GM12878 (cell line): ENCODE results near the gene ARHGAP27. TPM values are rescaled to one million over a fixed set of nuclear protein-coding genes. Genes with fewer than 3 reads are reported as not detected.

Experiments
- ATAC-seq: fragments of 200-7000 bp; cut with Tn5 transposase; 3 replicates; pipeline ENCODE4 v1.9.1; 2020; ENCODE audit warnings: mild to moderate bottlenecking, moderate library complexity
- BruUV-seq: library from RNA; stranded (reverse); fragments of 400-500 nt; replicated peaks from 2 replicates; lab custom pipeline; 2021; lab: Mats Ljungman, UMichigan
- CTCF ChIA-PET: fragments of 300-600 bp; sonication (Branson Sonifier 250); formaldehyde crosslinking; extraction: SDS; loops from one replicate; lab custom pipeline; 2021; ENCODE audit warnings: inconsistent platforms; lab: Yijun Ruan, JAX
- POLR2A ChIA-PET: fragments of 350-600 bp; formaldehyde crosslinking; extraction: SDS; loops from one replicate; lab custom pipeline; 2021; ENCODE audit warnings: inconsistent platforms; lab: Charles Lee
- RAD21 ChIA-PET: fragments of 300-600 bp; sonication (Branson Sonifier 250); formaldehyde crosslinking; loops from one replicate; lab custom pipeline; 2023; ENCODE audit warnings: antibody characterized with exemption; ENCODE audit not compliant: unreplicated experiment; lab: Charles Lee
- SMC1A ChIA-PET: fragments of 300-600 bp; sonication (Branson Sonifier 250); formaldehyde crosslinking; loops from one replicate; lab custom pipeline; 2023; ENCODE audit not compliant: unreplicated experiment, uncharacterized antibody; lab: Charles Lee
- DNase-seq: peaks from one replicate; pipeline ENCODE4 v3.0.0-alpha.2; 2011; ENCODE audit warnings: low read depth, low spot score
- FAIRE-seq: peaks from 3 replicates; lab custom pipeline; 2011; peaks lifted over from hg19 to GRCh38; lab: Jason Lieb, UNC
- H2AFZ ChIP-seq: 2 replicates; pipeline ENCODE4 v1.6.0; 2011; ENCODE audit warnings: low read depth, low read length, control low read depth; ENCODE audit not compliant: control insufficient read depth
- H3K27ac ChIP-seq: 2 replicates; pipeline ENCODE4 v1.5.1; 2011; ENCODE audit warnings: control low read depth; ENCODE audit not compliant: control insufficient read depth, insufficient read depth
- H3K27me3 ChIP-seq, 2 experiments: replicated peaks in 1 of 2; 2 replicates each; pipeline versions ENCODE4 v1.6.0 to v1.6.1; 2011; ENCODE audit warnings: low read length in 1 of 2; ENCODE audit not compliant: control insufficient read depth in 2 of 2, insufficient read depth in 2 of 2
- H3K36me3 ChIP-seq, 2 experiments: 2 replicates each; pipeline ENCODE4 v1.5.1; 2011; ENCODE audit warnings: low read length in 1 of 2; ENCODE audit not compliant: control insufficient read depth in 2 of 2, insufficient read depth in 2 of 2
- H3K4me1 ChIP-seq: 2 replicates; pipeline ENCODE4 v1.6.1; 2011; ENCODE audit warnings: mild to moderate bottlenecking, low read length, moderate library complexity, mixed read lengths; ENCODE audit not compliant: control insufficient read depth, insufficient read depth
- H3K4me2 ChIP-seq: 2 replicates; pipeline ENCODE4 v1.6.0; 2011; ENCODE audit warnings: control low read depth; ENCODE audit not compliant: control insufficient read depth, insufficient read depth
- H3K4me3 ChIP-seq: fragments of 200-600 bp; sonication (generic); 2 replicates; pipeline ENCODE4 v1.5.1; 2016
- H3K79me2 ChIP-seq: 2 replicates; pipeline ENCODE4 v1.6.0; 2011; ENCODE audit warnings: low read length; ENCODE audit not compliant: control insufficient read depth, insufficient read depth
- H3K9ac ChIP-seq: 2 replicates; pipeline ENCODE4 v1.8.0; 2011; ENCODE audit warnings: low read length, control low read depth, mixed read lengths; ENCODE audit not compliant: control insufficient read depth, insufficient read depth
- H3K9me3 ChIP-seq: replicated peaks from 3 replicates; pipeline ENCODE4 v1.5.1; 2011; ENCODE audit warnings: mild to moderate bottlenecking, low read length; ENCODE audit not compliant: control insufficient read depth, insufficient read depth
- H4K20me1 ChIP-seq: 2 replicates; pipeline ENCODE4 v1.6.0; 2011; ENCODE audit not compliant: control insufficient read depth, insufficient read depth
- BACH1 ChIP-seq: fragments of 450-650 bp; IDR thresholded peaks from 2 replicates; pipeline ENCODE4 v1.6.1; 2017; ENCODE audit warnings: mild to moderate bottlenecking, borderline replicate concordance
- CBX5 ChIP-seq: sonication (generic); IDR thresholded peaks from 2 replicates; pipeline ENCODE4 v1.6.1; 2016; ENCODE audit warnings: low read depth, moderate library complexity, mild to moderate bottlenecking, inconsistent platforms
- KLF5 ChIP-seq: fragments of 450-650 bp; IDR thresholded peaks from 2 replicates; pipeline ENCODE4 v1.6.1; 2014; ENCODE audit warnings: mild to moderate bottlenecking; ENCODE audit not compliant: partially characterized antibody
- LARP7 ChIP-seq: fragments of 450-650 bp; IDR thresholded peaks from 2 replicates; pipeline ENCODE4 v1.6.1; 2017; ENCODE audit warnings: mild to moderate bottlenecking
- NR2C2 ChIP-seq: IDR thresholded peaks from 2 replicates; pipeline ENCODE4 v1.6.1; 2011; ENCODE audit warnings: borderline replicate concordance, low read depth; ENCODE audit not compliant: control insufficient read depth, insufficient read length
- SREBF1 ChIP-seq: IDR thresholded peaks from 2 replicates; pipeline ENCODE4 v1.6.1; 2012; ENCODE audit warnings: mild to moderate bottlenecking, low read length
- TAF1 ChIP-seq: IDR thresholded peaks from 2 replicates; pipeline ENCODE4 v1.6.1; 2011; ENCODE audit warnings: mild to moderate bottlenecking, low read depth, low read length, borderline replicate concordance
- TARDBP ChIP-seq: IDR thresholded peaks from 2 replicates; pipeline ENCODE4 v1.6.1; 2016; ENCODE audit warnings: borderline replicate concordance
- WGBS: methylation state at CpG from one replicate; pipeline ENCODE4 v1.1.6; 2016; ENCODE audit warnings: low lambda C conversion rate; ENCODE audit not compliant: insufficient replicate concordance, insufficient coverage; ENCODE audit errors: missing lambda C conversion rate; 5-methylcytosine and 5-hydroxymethylcytosine counted together
- in situ Hi-C: fragments of 300-500 bp; cut with MboI; formaldehyde crosslinking; loops from 9 replicates; pipeline ENCODE4 v1.14.3; 2018; ENCODE audit warnings: mixed read lengths
- intact Hi-C: fragments of 100-400 bp; cut with micrococcal nuclease; formaldehyde crosslinking; loops from one replicate; pipeline ENCODE4 v1.14.2; 2022; ENCODE audit not compliant: unreplicated experiment
- polyA plus RNA-seq, 11 experiments: library from polyadenylated mRNA; depleted of rRNA in 4 of 11; unstranded in 6 of 11; stranded (reverse) in 5 of 11; fragments of >200 nt; fragmentation: Nextera tagmentation in 4 of 11; fragmentation: Illumina TruSeq in 1 of 11; extraction: Ambion mirVana in 4 of 11; extraction: Trizol in 1 of 11; gene quantifications; 1 replicate in 1 of 11; 2 replicates in 10 of 11; pipeline versions ENCODE4 v1.2.1 to v1.2.3, GENCODE V29; 2011 to 2016; ENCODE audit warnings: inconsistent platforms in 2 of 11, missing spikeins in 2 of 11, low read depth in 1 of 11
- total RNA-seq, 4 experiments: library from RNA; depleted of rRNA in 3 of 4; stranded (reverse); fragments of >200 nt in 3 of 4; fragmentation: Illumina TruSeq in 1 of 4; extraction: Trizol in 1 of 4; gene quantifications; 2 replicates each; pipeline versions ENCODE4 v1.2.1 to v1.2.3, GENCODE V29; 2013 to 2021
- TF ChIP-seq, protein P1 (sequence below): IDR thresholded peaks from 2 replicates; pipeline ENCODE4 v1.6.1; 2012; ENCODE audit warnings: low read depth, low read length, improper control_type of control experiment
- TF ChIP-seq, protein P2 (sequence below): fragments of 450-650 bp; formaldehyde crosslinking; IDR thresholded peaks from 2 replicates; pipeline ENCODE4 v1.4.0; 2020; ENCODE audit warnings: mild to moderate bottlenecking, moderate library complexity
- TF ChIP-seq, protein P3 (sequence below): fragments of 450-650 bp; IDR thresholded peaks from 2 replicates; pipeline ENCODE4 v1.6.1; 2016; ENCODE audit warnings: mild to moderate bottlenecking

Gene ARHGAP27
- total and polyA plus RNA-seq, 10 of the 15 experiments (the other 5 are each of a cell fraction or from before 2014, with no cell fraction given), result 0.64 to 45.7 (median 17.7) TPM

DNA sequence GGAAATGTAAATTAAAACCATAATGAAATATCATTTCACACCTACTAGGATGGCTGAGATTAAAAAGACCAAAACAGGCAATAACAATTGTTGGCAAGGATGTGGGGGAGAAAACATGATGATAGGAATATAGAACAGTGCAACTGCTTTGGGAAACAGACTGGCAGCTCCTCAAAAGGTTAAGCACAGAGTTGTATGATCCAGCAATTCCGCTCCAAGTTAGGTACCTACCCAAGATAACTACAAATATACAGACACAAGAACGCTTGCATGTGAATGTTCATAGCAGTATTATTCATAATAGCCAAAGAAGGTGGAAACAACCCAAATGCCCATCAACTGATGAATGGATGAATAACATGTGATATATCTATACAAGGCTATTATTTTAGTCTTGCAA lies 80.8 kb downstream of the ARHGAP27 start:
- TF ChIP-seq BACH1 (no peak), CBX5 (0 out of 2 replicates have a peak, but pooled peaks have one; percentile 56), KLF5 (peak; percentile 49)
- TF ChIP-seq, all 136 proteins: peak for 2
- CTCF ChIA-PET, result interaction anchor here (0.6 kb wide), 1 partner anchor 118 kb away, joined by 3 read pairs; no protein-coding TSS in a partner anchor
- H3K36me3 ChIP-seq, result no peaks in the 10 kb centered on the region
- no peaks in the 10 kb centered on the region for H4K20me1 ChIP-seq
- H3K4me3 ChIP-seq, result no peak overlapping the region
- BruUV-seq, result no TSS peak
- SMC1A ChIA-PET, result interaction anchor here (2.6 kb wide), 1 partner anchor 22 kb away, joined by 8 read pairs; no protein-coding TSS in a partner anchor
- no peak for DNase-seq
- intact Hi-C loops (no loop called here), in situ Hi-C loops (no loop called here)
- peaks cover 15% of the 10 kb centered on the region for H3K4me1 ChIP-seq
- FAIRE-seq, result no peak
- POLR2A ChIA-PET, result interaction anchor here (0.8 to 0.9 kb wide), 2 partner anchors 22 to 40 kb away, joined by 4 to 5 read pairs; no protein-coding TSS in a partner anchor
- peaks cover 5% of the 10 kb centered on the region for H3K9me3 ChIP-seq
- 100% methylated on average over 2 of the region's 2 CpGs for WGBS
- H3K27ac ChIP-seq, result no peak overlapping the region
- no peak overlapping the region for H3K9ac ChIP-seq
- H3K79me2 ChIP-seq, result no peaks in the 10 kb centered on the region
- no peak overlapping the region for H3K4me2 ChIP-seq
- RAD21 ChIA-PET, result no interaction called here
- ATAC-seq, result no peak
- H3K27me3 ChIP-seq, result no peaks in the 10 kb centered on the region
- H2AFZ ChIP-seq, result no peak overlapping the region

DNA sequence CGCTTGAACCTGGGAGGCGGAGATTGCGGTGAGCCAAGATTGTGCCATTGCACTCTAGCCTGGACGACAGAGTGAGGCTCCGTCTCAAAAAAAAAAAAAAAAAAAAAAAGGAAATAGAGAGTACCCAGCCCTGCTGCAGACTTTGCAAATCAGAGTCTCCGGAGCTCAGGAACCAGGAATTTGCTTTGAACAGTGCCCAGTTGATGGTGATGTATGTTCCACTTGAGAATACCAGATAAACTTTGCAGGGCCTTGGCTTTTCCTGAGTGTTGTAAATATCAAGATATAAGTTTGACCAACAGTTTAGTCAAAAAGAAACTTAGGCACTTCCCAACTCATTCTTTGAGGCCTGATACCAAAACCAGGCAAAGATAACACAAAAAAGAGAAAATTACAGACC lies 85.2 kb downstream of the ARHGAP27 start:
- Histone ChIP-seq H3K4me2 (no peak overlapping the region), H3K9ac (no peak overlapping the region), H3K27me3 (no peaks in the 10 kb centered on the region), H3K4me3 (no peak overlapping the region), H3K79me2 (no peaks in the 10 kb centered on the region), H2AFZ (no peak overlapping the region), H4K20me1 (no peaks in the 10 kb centered on the region), H3K36me3 (no peaks in the 10 kb centered on the region), H3K27ac (no peak overlapping the region), H3K4me1 (peaks cover 3% of the 10 kb centered on the region; the same call in 1 of the 2 replicates), H3K9me3 (peaks cover 5% of the 10 kb centered on the region)
- ATAC-seq, result no peak
- intact Hi-C loops, result no loop called here
- DNase-seq, result no peak
- ChIA-PET POLR2A (interaction anchor here (0.6 to 1.0 kb wide), 2 partner anchors 9 to 117 kb away, joined by 6 to 7 read pairs; no protein-coding TSS in a partner anchor), CTCF (no interaction called here), SMC1A (interaction anchor here (2.7 kb wide), 1 partner anchor 13 kb away, joined by 15 read pairs; no protein-coding TSS in a partner anchor), RAD21 (interaction anchor here (1.1 kb wide), 1 partner anchor 47 kb away, joined by 4 read pairs; no protein-coding TSS in a partner anchor)
- BruUV-seq, result no TSS peak
- in situ Hi-C loops, result no loop called here
- WGBS, result 98% methylated on average over 4 of the region's 6 CpGs
- FAIRE-seq, result no peak
- TF ChIP-seq SREBF1 (no peak), TAF1 (no peak), CBX5 (no peak), LARP7 (no peak), TARDBP (no peak), NR2C2 (no peak)
- TF ChIP-seq, protein P1, sequence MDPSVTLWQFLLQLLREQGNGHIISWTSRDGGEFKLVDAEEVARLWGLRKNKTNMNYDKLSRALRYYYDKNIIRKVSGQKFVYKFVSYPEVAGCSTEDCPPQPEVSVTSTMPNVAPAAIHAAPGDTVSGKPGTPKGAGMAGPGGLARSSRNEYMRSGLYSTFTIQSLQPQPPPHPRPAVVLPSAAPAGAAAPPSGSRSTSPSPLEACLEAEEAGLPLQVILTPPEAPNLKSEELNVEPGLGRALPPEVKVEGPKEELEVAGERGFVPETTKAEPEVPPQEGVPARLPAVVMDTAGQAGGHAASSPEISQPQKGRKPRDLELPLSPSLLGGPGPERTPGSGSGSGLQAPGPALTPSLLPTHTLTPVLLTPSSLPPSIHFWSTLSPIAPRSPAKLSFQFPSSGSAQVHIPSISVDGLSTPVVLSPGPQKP, result no peak
- TF ChIP-seq, protein P2, sequence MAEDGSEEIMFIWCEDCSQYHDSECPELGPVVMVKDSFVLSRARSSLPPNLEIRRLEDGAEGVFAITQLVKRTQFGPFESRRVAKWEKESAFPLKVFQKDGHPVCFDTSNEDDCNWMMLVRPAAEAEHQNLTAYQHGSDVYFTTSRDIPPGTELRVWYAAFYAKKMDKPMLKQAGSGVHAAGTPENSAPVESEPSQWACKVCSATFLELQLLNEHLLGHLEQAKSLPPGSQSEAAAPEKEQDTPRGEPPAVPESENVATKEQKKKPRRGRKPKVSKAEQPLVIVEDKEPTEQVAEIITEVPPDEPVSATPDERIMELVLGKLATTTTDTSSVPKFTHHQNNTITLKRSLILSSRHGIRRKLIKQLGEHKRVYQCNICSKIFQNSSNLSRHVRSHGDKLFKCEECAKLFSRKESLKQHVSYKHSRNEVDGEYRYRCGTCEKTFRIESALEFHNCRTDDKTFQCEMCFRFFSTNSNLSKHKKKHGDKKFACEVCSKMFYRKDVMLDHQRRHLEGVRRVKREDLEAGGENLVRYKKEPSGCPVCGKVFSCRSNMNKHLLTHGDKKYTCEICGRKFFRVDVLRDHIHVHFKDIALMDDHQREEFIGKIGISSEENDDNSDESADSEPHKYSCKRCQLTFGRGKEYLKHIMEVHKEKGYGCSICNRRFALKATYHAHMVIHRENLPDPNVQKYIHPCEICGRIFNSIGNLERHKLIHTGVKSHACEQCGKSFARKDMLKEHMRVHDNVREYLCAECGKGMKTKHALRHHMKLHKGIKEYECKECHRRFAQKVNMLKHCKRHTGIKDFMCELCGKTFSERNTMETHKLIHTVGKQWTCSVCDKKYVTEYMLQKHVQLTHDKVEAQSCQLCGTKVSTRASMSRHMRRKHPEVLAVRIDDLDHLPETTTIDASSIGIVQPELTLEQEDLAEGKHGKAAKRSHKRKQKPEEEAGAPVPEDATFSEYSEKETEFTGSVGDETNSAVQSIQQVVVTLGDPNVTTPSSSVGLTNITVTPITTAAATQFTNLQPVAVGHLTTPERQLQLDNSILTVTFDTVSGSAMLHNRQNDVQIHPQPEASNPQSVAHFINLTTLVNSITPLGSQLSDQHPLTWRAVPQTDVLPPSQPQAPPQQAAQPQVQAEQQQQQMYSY (CRISPR knock-in tag), result no peak
- TF ChIP-seq, protein P3, sequence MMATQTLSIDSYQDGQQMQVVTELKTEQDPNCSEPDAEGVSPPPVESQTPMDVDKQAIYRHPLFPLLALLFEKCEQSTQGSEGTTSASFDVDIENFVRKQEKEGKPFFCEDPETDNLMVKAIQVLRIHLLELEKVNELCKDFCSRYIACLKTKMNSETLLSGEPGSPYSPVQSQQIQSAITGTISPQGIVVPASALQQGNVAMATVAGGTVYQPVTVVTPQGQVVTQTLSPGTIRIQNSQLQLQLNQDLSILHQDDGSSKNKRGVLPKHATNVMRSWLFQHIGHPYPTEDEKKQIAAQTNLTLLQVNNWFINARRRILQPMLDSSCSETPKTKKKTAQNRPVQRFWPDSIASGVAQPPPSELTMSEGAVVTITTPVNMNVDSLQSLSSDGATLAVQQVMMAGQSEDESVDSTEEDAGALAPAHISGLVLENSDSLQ, result no peak
